ENCODE results near the gene KIAA1614. TPM values are rescaled to one million over a fixed set of nuclear protein-coding genes. Genes with fewer than 3 reads are reported as not detected.

KIAA1614 gene
- total RNA-seq, 4 donors from 2014 or later = 2.5 to 7.7 (median 5.1) TPM

GRCh38 chr1:180887841-180888240, 24.9 kb upstream of the KIAA1614 start:
- no peak for TF ChIP-seq CTCF (IDR thresholded peaks at IDR 0.05)
- no peak for ATAC-seq (ENCODE audit: low FRiP score)
- no peak for DNase-seq (ENCODE audit: low spot score)

- TF ChIP-seq CTCF (IDR thresholded peaks at IDR 0.05) = no peak
- ATAC-seq (ENCODE audit: low FRiP score) (no peak), DNase-seq (ENCODE audit: low spot score) (no peak)
These were observed 23.8 kb upstream of the KIAA1614 start for GRCh38 chr1:180888870-180889269.

DNA sequence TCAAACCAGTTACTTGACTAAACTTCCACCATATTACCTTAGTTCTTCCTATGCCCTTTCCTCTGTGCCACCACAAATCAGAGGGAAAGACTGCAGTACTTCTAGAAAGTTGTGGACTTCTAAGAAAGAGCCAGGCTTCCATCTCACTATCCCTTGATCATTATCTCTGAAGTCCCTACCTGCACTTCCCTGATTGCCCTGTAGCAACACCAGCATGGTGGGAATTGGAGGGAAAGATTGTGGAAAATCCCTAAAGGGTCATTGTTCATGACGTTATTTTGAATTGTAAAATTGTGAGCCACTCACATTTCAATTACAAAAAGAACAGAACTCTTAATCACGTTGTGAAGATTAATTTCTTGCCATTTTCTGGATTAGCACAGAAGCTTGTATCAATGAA, 23.4 kb upstream of the KIAA1614 start:
- ATAC-seq (ENCODE audit: low FRiP score) = no peak
- no peak for DNase-seq (ENCODE audit: low spot score)
- TF ChIP-seq CTCF (IDR thresholded peaks at IDR 0.05) = no peak

DNA sequence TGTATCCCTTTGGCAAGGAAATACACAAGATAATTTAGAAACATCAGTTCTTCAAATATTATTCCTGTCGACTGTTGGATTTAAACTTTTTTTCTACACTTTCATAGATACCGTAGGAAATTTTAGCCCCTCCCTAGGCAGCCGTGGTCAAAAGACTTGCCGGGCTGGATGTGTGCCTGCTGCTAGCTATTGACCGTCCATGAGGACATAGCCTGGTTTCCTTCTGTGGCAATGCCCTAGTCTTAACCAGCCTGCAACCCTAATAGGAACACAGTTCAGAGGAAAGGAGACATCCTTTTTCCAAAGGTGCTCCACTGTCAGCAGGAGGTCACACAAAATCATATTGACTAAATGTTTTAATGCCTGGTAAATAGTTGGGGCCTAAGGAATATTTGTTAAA, 20.4 kb upstream of the KIAA1614 start:
- DNase-seq (ENCODE audit: low spot score) = no peak
- ATAC-seq (ENCODE audit: low FRiP score) = no peak
- TF ChIP-seq CTCF (IDR thresholded peaks at IDR 0.05) = no peak

DNA sequence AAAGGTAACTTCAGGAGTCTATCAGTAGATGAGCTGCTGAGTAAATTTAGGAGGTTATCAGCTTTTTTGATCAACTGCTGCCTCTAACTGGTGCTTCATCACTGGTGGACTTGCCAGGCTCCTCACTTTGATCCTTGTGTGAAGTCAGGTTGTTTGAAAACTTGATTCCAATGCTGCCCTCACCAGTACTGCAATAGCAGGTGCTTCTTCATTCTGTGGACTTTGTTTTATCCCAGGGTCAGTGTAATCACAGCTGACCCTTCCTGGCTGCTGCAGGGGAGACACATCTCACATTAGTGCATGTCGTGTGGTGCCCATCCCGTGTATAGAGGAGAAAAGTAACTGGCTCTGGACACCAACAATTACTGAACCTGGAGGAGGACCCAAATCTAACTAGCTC, 20.0 kb upstream of the KIAA1614 start:
- ATAC-seq (ENCODE audit: low FRiP score) (no peak), DNase-seq (ENCODE audit: low spot score) (no peak)
- TF ChIP-seq CTCF (IDR thresholded peaks at IDR 0.05) = no peak

DNA sequence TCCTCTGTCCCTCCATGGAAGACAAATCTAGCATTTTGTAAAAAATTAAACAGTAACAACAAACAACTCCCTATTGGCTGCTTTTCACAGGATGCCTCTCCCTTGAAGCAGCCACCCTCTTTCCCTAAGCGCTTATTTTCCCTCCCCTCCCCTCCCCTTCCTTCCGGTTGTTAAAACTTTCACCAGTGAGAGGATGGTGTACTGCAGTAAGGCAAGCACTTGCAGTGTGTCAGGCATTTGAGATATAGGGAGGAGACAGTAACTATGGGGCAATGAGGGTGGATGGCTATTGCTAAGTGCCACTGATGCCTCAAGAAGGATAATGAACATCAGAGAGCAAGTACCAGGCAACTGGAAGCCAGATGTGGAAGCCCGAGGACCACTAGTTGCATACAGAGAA, 19.1 kb upstream of the KIAA1614 start:
- TF ChIP-seq CTCF (IDR thresholded peaks at IDR 0.05) = no peak
- ATAC-seq (ENCODE audit: low FRiP score) (no peak), DNase-seq (ENCODE audit: low spot score) (no peak)

DNA sequence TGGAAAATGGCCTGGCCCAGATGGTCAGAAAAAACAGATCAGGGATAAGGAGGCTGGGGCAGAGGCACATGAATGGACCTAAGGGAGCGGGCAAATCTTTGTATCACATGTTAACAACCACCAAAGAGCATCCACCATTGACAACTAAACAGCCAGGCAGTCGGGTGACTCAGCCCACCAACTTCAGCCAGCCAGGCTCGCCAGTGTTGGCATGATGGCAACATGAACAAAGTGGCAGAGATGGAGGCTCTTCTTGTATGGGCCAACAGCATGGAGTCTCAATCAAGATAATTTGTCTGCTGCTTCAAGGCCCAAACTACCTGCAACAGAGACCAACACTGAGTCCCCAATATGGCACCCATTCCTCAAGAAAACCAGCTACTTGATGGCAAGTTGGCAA, 16.5 kb upstream of the KIAA1614 start:
- DNase-seq (ENCODE audit: low spot score) (no peak), ATAC-seq (ENCODE audit: low FRiP score) (no peak)
- no peak for TF ChIP-seq CTCF (IDR thresholded peaks at IDR 0.05)

Measured in omental fat pad (tissue), 4 donors.